Fibroblast of gingiva (primary cell): ENCODE results near the gene MAGEA12.
"Not testable (repeated sequence)": the region's sequence is repeated elsewhere in the genome, so short reads cannot be mapped to it uniquely, and the experiment has no call there.

Experiments
- DNase-seq: peaks from one replicate; pipeline ENCODE4 v3.0.0-alpha.2; 2011; ENCODE audit warnings: low read depth

MAGEA12 gene

GRCh38 chrX:152766562-152766961 lies 33.0 kb downstream of the MAGEA12 start:
- DNase-seq, result not testable (repeated sequence)

DNA sequence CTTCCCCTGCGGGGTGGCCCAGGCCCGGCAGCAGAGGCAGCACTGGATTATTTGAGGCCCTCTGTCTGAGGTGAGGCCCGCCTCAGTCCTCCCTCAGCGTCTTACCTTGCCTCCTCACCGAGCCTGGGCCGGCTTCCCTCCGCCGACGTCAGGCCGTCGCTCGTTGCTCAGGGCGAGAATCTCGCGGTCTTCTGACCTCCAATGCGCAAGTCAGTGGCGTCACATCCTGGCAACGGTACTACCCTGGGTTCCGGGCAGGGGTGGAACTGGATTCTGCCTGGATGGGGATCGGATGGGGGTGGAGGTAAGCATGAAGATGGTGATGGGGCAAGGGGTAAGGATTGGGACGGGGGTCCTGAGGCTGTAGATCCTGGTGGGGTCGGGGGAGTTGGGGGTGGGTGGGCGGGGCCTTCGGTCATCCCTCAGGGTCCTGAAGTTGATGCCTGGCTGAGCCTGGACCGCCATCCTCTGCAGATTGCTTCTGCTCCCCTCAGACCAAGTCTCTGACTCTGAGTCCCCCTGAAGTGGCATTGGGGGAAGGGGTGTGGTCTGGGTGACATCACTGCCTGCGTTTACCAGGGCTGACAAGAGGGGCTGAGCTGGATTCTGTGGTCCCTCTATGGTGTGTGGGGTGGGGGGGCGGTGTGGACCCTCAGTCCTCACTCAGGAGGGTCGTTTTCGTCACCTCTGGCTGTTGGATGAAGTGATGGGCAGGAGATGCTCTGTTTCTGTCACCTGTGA lies 36.2 kb downstream of the MAGEA12 start, which contains the start of gene MAGEA6:
MAGEA6 (minus strand) TSS at position 141 of the 741 bp plus-strand sequence. CDS start 2,039 bp downstream, outside the sequence.
- DNase-seq, result not testable (repeated sequence)

DNA sequence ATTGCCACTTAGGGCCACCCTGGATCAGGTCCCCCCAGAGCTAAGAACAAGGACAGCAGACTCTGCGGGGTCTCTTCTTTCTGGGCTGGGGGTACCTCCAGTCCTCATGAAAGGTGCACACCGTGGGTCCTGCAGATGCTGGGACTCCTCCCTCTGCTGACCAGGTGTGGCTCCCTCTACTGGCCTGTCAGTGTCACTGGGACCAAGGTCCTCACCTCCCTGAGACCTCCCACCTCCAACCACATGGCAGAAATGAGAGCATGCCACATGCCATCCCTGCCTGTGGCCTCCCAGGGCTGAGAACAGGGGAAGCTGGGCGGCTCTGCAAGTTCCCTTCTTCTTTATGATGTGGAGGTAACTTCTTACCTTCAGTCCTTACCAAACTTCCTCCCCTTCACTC lies 53.5 kb downstream of the MAGEA12 start:
- DNase-seq, result not testable (repeated sequence)
